Adipocyte (in vitro differentiated cells): ENCODE measurements around the gene RGS19.

Experiments
- DNase-seq: peaks from one replicate; pipeline ENCODE4 v3.0.0-alpha.2; 2015; ENCODE audit warnings: low read depth
- H3K27me3 ChIP-seq: replicated peaks from 2 replicates; pipeline ENCODE4 v1.7.0; 2013; ENCODE audit warnings: mild to moderate bottlenecking, low read length, moderate library complexity; ENCODE audit not compliant: control insufficient read depth, insufficient read depth
- H3K36me3 ChIP-seq: 2 replicates; pipeline ENCODE4 v1.7.0; 2013; ENCODE audit warnings: low read length, mild to moderate bottlenecking, moderate library complexity; ENCODE audit not compliant: control insufficient read depth, insufficient read depth, severe bottlenecking
- H3K4me1 ChIP-seq: 2 replicates; pipeline ENCODE4 v1.7.0; 2013; ENCODE audit warnings: mild to moderate bottlenecking, low read length, moderate library complexity; ENCODE audit not compliant: control insufficient read depth, insufficient read depth
- H3K4me3 ChIP-seq: 2 replicates; pipeline ENCODE4 v1.7.0; 2013; ENCODE audit warnings: mild to moderate bottlenecking, low read length, moderate library complexity
- H3K9ac ChIP-seq: 2 replicates; pipeline ENCODE4 v1.7.0; 2013; ENCODE audit warnings: mild to moderate bottlenecking, low read length, moderate library complexity
- H3K9me3 ChIP-seq: 2 replicates; pipeline ENCODE4 v1.7.0; 2013; ENCODE audit warnings: mild to moderate bottlenecking, low read length, moderate library complexity; ENCODE audit not compliant: control insufficient read depth

The RGS19 gene

DNA sequence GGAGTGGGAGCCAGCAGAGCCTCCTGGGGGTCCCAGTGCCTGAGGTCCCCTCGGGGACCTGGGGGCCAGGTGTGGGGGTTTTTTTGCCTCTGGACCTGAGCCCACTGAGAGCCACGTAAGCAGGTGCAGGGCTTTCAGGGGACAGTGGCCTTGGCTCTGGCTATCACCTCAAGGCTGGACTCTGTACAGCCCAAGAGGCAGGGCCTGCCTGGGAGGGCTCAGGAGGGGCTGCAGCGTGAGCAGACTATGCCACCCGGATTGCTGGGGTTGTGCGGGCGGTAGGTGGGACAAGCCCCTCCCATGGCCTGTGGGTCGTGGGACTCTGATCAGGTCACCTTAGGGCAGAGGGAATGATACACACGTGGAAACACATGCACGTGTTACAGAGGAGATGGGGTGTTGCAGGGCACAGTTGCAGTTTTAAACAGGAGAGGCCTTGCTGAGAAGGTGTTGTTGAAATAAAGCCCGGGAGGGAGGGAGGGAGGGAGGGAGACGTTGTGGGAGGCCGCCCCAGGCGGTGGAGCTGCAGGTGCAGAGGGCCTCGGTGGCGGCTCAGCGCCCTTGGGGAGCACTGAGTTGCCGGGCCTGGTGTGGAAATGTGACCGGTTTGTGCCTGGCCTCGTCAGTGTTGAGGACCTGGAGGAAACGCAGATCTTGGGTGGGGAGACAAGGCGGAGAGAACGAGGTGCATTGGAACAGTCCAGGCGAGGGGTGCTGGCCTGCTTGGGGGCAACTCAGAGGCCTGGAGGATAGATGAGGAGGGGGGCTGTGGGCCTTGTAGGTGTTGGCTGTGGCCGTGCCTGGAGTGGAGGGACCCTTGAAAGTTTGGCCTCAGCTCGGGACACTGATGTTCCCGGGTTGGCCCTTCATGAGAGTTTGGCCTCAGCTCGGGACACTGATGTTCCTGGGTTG lies 14.0 kb downstream of the RGS19 start:
- no peaks in the 10 kb centered on the region for H3K9me3 ChIP-seq
- no peaks in the 10 kb centered on the region for H3K27me3 ChIP-seq
- DNase-seq = no peak
- no peak overlapping the region for H3K4me3 ChIP-seq
- H3K4me1 ChIP-seq = peaks cover 15% of the 10 kb centered on the region
- no peak overlapping the region for H3K9ac ChIP-seq
- H3K36me3 ChIP-seq = no peaks in the 10 kb centered on the region

GRCh38 chr20:64064145-64064698 lies 15.1 kb downstream of the RGS19 start:
- H3K9ac ChIP-seq = peak overlapping the region; percentile 92
- no peaks in the 10 kb centered on the region for H3K36me3 ChIP-seq
- H3K4me1 ChIP-seq = peaks cover 15% of the 10 kb centered on the region
- DNase-seq = peak; percentile 67
- H3K9me3 ChIP-seq = no peaks in the 10 kb centered on the region
- peak overlapping the region; percentile 92 for H3K4me3 ChIP-seq
- H3K27me3 ChIP-seq = no peaks in the 10 kb centered on the region

- H3K9ac ChIP-seq = peak overlapping the region; percentile 92
- H3K9me3 ChIP-seq = no peaks in the 10 kb centered on the region
- H3K4me3 ChIP-seq = peak overlapping the region; percentile 92
- H3K36me3 ChIP-seq = no peaks in the 10 kb centered on the region
- H3K27me3 ChIP-seq = no peaks in the 10 kb centered on the region
- DNase-seq = peak; percentile 68
- H3K4me1 ChIP-seq = peaks cover 15% of the 10 kb centered on the region
Observed at GRCh38 chr20:64063389-64064144, 15.8 kb downstream of the RGS19 start.

- peak; percentile 99 for DNase-seq
- H3K9ac ChIP-seq = peak within 1 kb of the TSS; percentile 92
- no peaks in the 10 kb centered on the region for H3K27me3 ChIP-seq
Observed at GRCh38 chr20:64062596-64063388, 16.5 kb downstream of the RGS19 start, which contains the start of gene TCEA2. TSS of gene TCEA2 (plus strand) at chr20:64063198. CDS start at chr20:64063313, 115 bp downstream.

GRCh38 chr20:64062276-64062595 lies 17.1 kb downstream of the RGS19 start:
- no peak for DNase-seq
- Histone ChIP-seq H3K36me3 (no peaks in the 10 kb centered on the region), H3K4me3 (peak overlapping the region; percentile 92), H3K9ac (peak overlapping the region; percentile 92), H3K9me3 (no peaks in the 10 kb centered on the region), H3K4me1 (peaks cover 16% of the 10 kb centered on the region), H3K27me3 (no peaks in the 10 kb centered on the region)

More at GRCh38 chr20:64062596-64063388, 16.5 kb downstream of the RGS19 start, which contains the start of gene TCEA2:
- H3K9me3 ChIP-seq = no peaks in the 10 kb centered on the region
- peak within 1 kb of the TSS; percentile 92 for H3K4me3 ChIP-seq
- no peaks in the 10 kb centered on the region for H3K36me3 ChIP-seq
- peaks cover 15% of the 10 kb centered on the region for H3K4me1 ChIP-seq

- DNase-seq = no peak
- H3K27me3 ChIP-seq = peaks cover 12% of the 10 kb centered on the region
Observed at GRCh38 chr20:64058536-64058935, 20.8 kb downstream of the RGS19 start.

DNA sequence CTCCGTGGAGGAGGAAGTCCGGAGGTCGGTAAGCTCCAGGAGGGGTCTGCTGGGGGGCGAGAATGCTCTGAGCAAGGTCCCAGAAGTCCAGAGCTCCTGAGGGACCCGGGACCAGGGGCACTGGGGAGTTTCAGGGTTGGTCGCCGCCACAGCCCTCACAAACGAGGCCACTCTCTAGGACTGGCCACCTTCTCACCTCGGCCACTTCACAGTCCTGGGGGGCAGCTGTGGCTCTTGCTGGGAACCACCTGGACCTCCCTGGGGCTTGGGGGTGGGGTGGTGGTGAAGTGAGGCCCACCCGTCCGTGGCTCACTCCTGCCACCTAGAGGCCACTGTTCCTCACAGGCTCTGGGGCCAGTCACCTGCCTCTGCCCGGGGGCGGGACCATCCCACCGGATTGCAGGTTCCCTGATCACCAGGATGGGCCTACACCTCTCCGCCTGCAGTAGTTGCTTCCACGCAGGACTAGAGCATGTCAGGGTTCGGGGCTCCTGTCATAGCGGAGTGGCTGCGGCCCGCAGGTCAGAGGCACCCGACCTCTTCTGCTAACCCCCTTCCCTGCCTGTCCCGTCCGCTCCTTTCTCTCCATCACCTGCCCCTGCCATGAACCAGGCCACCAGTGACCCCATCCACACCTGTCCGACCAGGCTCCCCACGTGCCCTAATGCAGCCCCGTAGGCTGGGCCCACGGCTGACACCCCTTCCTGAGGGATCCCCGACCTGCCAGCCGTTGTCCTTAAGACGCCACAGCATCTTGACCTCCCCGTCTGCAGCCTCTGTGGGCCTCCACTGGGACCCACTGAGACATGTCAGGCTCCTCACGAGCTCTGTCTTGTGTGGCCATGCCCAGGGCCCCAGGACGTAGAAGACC lies 21.5 kb downstream of the RGS19 start:
- peaks cover 30% of the 10 kb centered on the region for H3K4me1 ChIP-seq
- peak; percentile 85 for DNase-seq
- H3K27me3 ChIP-seq = peaks cover 19% of the 10 kb centered on the region
- no peaks in the 10 kb centered on the region for H3K9me3 ChIP-seq
- no peak overlapping the region for H3K9ac ChIP-seq
- H3K4me3 ChIP-seq = no peak overlapping the region
- no peaks in the 10 kb centered on the region for H3K36me3 ChIP-seq

More at GRCh38 chr20:64058536-64058935, 20.8 kb downstream of the RGS19 start:
- peaks cover 30% of the 10 kb centered on the region for H3K4me1 ChIP-seq
- H3K36me3 ChIP-seq = no peaks in the 10 kb centered on the region
- H3K9ac ChIP-seq = no peak overlapping the region
- no peak overlapping the region for H3K4me3 ChIP-seq
- H3K9me3 ChIP-seq = no peaks in the 10 kb centered on the region

DNA sequence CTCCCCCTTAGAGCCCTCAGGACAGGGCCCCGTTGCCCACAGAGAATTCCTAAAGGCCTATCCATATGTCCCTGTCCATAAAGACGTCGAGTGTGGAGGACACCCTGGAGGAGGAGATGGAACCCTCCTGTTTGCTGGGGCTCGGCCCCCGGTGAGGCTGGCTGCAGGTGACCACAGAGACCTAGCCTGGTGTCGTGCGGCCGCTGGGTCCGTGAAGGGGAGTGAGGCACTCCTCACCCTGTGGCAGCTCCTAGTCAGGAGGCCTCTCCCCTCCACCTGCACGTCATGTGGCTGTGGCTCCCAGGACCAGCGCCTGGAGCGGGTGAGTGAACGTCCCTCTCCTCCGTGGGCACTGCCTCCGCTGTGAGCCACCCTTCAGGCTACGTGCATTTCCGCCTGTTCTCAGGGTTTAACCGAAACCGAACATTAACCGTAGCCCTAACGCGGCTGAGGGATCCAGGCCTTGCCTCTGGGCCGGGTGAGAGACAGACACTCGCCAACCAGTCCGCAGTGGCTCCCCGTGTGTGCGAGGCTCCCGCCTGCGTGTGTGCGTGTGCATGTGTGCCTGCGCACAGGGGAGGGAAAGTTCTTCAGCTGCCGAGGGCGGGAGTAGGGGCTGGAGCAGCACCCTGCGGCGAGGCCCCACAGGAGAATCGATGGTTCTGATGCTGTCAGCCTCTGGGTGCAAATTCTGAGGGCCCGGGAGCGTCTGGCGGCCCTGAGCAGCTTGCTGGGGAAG lies 22.3 kb downstream of the RGS19 start:
- H3K9ac ChIP-seq = no peak overlapping the region
- H3K4me3 ChIP-seq = no peak overlapping the region
- H3K27me3 ChIP-seq = peaks cover 25% of the 10 kb centered on the region
- H3K4me1 ChIP-seq = peaks cover 26% of the 10 kb centered on the region
- no peak for DNase-seq
- no peaks in the 10 kb centered on the region for H3K36me3 ChIP-seq
- no peaks in the 10 kb centered on the region for H3K9me3 ChIP-seq

GRCh38 chr20:64056639-64056888 lies 22.8 kb downstream of the RGS19 start:
- H3K27me3 ChIP-seq = peaks cover 30% of the 10 kb centered on the region
- H3K9ac ChIP-seq = no peak overlapping the region
- no peak for DNase-seq
- H3K4me1 ChIP-seq = peaks cover 26% of the 10 kb centered on the region
- no peaks in the 10 kb centered on the region for H3K36me3 ChIP-seq
- H3K9me3 ChIP-seq = no peaks in the 10 kb centered on the region
- H3K4me3 ChIP-seq = no peak overlapping the region
